HTERT RPE-1 (cell line): ENCODE data around the gene LRRN4.
"Not testable (repeated sequence)": the region's sequence is repeated elsewhere in the genome, so short reads cannot be mapped to it uniquely, and the experiment has no call there.

Experiments
- in situ Hi-C: fragments of 300-500 bp; cut with MboI; formaldehyde crosslinking; loops from 4 replicates; pipeline ENCODE4 v1.14.3; 2020; ENCODE audit warnings: low sequenced_read_pairs

LRRN4 gene

DNA sequence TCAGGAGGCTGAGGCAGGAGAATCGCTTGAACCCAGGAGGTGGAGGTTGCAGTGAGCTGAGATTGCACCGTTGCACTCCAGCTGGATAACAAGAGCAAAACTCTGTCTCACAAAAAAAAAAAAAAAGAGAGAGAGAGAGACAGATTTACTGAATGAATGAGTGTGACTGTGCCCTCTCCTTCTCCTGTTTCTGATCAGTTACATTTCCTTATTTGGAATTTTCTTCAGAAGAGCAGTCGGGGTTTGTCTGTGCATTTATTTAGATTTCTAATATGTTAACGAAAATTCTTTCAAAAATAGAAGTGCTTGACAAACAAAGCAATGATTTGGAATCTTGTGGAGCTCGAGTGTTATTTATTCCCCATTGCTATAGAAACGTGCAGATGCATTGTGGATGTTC, 6.4 kb upstream of the LRRN4 start:
- in situ Hi-C loops: no loop called here

DNA sequence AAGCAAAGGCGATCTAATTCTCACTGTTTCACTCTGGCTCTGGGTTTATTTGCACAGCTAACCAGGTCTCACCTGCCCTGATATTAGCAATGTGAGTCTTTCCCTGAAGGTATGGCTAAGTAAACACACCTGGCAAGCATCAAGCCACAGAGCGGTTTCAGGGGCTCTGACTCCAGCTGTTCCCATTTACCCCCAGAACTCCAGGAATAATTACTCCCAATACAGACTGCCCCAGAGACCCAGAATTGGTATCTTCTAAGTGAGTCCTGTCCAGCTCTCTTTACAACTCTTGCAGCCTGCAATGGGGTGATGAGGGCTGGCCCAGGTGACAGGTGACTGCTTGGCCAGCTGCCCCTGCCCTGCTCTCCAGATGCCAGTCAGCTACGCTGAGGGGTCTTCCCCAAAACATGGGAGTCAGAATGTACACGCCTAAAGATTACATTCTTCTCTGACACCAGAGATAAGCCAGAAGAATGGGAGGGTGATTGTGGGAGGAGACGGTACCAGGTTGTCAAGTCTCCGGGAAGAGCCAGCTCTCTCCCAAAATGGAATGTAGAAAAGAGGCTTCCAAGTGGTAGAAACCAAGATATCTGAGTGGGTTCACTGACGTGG, 4.9 kb upstream of the LRRN4 start:
- in situ Hi-C loops: no loop called here

DNA sequence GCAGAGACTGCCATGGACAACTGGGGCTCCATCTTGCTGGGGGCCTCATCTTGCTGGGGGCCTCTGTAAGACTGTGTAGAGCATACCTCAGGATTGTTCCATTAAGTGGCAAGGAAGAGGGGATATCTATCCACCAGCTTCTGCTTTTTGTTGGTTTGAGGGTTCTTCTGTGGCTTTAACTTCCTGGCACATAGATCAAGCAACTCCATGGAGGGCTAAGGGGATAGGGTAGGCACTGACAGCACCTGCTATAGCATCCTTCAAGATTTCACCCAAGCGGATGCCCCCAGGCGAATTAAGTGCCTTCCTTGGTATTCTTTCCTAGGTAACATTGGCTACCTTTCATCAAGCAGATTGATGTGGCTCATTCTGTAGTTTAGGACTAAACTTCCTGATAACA, 3.8 kb upstream of the LRRN4 start:
- in situ Hi-C loops: no loop called here

DNA sequence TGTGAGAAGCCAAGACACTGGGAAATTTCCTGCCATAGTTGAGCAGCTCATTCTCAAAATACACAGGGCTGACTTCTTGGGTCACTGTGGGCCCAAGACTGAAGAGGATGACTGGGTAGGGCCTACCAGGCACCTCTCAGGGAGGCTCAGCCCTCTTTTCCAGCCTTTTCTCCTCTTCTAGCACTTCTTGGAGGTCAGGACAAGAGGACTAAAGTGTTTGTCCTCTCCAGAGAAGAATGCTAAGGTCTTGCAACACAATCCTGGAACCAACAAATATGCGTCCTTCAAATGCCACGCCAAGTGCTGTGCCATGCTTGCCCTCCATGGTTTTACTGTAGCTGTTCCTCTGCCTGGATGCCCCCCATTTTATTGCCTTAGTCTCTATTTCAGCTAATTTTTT, 3.3 kb upstream of the LRRN4 start:
- in situ Hi-C loops: no loop called here

DNA sequence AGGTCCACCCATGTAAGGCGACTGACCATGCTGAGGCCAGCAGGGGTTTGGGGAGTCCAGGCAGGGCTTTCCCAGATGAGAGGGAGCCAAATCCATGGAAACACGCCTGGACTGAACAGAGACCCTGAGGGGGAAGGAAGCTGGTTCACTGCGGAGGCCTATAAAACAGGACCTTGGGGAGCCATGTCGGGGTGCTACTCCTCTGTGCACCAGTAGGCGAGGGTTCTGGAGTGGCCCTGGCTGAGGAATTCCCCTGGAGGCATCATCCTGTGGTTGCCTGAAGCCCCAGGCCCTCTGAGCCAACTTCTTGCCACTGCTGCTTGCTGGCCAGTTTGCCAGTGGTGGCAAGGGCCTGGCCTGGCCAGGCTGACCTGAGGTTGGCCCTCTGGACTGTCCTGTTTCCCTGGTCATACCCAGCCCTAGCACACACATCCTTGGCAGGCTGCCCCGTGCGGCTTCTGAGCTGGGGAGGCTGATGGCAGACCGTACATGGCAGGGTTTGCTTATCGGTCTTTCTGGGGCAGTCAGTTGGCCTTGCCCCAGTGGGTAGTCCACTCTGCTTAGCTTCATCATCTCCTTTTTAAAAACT, 2.2 kb upstream of the LRRN4 start:
- in situ Hi-C loops: no loop called here

DNA sequence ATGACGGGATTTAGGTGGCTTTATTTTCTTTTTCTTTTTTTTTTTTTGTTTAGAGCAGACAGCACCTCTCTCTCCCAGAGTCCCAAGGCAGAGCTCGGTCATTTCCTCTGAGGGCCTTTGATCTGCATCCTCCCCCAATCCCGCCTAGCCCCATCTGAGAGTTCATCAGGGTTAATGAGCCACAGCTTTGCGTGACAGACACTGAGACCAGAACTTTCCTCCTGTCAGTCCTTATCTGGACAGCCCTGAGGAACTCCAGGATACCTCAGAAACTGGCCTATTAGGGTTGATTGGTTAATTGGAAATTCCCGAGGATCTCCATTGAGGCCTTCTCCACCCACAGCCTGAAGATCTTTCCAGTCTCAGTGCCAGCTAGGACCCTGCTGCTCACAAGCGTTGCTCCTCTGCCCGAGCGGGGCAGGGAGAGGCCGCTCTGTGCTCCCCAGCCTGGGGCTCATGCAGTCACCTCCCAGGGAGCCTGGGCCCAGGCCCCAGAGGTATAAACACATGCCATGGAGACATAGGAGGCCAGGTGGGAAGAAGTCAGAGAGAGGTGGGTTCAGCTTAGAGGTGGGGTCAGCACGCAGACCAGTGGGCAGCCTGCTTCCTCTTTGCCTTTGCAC, 1.4 kb upstream of the LRRN4 start:
- in situ Hi-C loops: no loop called here

DNA sequence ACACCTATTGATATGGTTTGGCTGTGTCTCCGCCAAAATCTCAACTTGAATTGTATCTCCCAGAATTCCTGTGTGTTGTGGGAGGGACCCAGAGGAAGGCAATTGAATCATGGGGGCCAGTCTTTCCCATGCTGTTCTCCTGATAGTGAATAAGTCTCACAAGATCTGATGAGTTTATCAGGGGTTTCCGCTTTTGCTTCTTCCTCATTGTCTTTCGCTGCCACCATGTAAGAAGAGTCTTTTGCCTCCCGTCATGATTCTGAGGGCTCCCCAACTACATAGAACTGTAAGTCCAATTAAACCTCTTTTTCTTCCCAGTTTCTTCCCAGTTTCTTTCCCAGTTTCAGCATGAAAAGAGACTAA, 810 bp upstream of the LRRN4 start:
- in situ Hi-C loops: not testable (repeated sequence)

DNA sequence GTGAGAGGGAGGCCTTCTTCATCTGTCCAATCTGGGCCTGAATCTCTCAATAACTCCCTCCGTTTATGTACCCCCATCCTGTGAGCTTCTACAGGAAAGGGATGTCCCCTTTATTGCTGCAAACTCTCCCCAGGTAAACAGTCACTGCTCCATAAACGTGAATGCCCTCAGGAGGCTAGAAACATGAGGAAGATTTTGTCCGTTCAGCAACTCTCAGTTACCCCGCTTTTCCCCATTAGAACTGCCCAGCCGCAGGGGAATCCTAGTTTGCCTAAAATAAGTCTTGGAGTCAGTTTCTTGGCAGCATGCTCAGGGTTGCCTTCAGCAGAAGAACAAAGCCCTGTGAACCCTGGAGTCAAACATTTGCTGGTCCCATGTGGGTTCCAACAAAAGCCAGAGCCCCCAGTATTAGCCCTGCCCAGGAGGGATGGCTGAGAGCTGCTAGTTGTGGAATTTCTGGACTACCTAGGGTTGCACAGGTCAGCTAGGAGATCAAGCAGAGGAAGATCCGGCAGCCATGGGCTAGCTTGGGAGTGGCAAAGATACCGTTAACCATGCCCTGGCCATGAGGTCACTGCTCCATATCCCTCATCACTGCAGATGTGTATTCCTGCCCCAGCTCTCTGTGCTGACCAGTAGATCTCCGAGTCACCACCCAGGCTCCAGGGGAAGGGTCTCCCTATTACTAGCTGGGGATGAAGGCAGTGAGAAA, 640 bp downstream of the LRRN4 start:
- in situ Hi-C loops: no loop called here

DNA sequence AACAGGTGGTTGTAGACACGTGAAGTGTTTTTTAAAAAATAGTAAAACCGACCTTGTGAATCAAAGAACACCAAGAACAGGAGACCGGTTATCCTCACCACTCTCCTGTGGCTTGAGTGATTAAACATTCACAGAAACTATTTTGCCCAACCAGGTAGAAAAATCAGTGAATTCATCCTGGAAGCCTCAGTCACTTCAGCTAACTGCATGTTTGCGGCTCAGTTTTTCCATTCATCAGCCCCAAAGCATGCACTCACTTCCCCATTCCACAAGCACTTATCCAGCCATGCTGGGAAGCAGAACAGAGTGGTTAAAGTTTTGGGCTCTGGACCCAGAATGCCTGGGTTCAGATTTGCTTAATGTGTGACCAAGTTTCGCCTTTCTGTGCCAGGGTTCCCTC, 2.4 kb downstream of the LRRN4 start:
- in situ Hi-C loops: no loop called here

DNA sequence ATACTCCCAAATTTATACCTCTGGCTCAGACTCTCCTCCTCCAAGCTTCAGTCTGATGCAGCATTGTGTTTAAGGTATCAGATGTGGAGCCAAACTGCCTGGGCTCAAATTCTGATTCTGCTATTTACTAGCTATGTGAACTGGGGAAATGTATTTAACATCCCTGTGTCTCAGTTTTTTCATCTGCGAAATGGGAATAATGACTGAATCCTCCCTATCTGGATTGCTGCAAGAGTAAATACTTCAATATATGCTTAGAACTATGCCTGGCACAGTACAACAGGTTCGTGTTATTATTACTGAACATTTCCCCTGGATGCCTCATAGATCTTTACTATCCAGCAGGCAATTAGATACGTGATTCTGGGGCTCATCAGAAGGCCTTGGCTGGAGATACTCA, 5.5 kb downstream of the LRRN4 start:
- in situ Hi-C loops: no loop called here

DNA sequence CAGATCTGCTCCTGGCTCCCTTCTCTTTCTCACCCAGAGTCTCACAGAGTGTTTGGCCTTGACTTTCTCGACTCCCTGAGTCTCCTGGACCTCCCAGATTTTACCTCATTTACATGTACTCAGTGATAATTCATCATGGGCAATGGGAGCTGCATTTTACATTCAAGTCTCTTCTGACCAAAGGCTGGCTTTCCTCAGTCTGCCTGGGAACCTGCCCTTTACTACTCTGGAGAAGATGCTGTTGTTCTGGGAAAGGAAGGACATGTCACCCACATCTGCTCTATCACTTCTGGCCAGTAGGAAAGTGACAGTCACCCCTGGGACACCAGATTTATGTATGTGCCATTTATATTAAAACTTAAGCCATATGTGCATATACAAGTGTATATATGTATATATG, 7.4 kb downstream of the LRRN4 start:
- in situ Hi-C loops: no loop called here

DNA sequence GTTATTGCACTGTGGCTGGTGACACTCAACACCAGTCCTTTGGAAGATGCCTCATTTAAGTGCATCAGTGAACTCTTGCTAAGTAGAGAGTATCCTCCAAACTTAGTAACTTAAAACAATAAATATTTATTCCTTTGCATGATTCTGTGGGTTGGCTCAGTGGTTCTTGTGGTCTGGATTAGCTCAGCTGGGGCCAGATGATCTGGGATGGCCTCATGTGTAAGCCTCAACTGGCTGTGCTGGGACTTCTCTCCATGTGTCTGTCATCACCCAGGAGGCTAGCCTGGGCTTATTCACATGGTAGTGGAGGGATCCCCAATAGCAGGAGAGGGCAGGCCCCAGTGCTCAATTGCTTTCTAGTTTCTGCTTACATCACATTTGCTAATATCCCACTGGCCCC, 8.3 kb downstream of the LRRN4 start:
- in situ Hi-C loops: no loop called here

DNA sequence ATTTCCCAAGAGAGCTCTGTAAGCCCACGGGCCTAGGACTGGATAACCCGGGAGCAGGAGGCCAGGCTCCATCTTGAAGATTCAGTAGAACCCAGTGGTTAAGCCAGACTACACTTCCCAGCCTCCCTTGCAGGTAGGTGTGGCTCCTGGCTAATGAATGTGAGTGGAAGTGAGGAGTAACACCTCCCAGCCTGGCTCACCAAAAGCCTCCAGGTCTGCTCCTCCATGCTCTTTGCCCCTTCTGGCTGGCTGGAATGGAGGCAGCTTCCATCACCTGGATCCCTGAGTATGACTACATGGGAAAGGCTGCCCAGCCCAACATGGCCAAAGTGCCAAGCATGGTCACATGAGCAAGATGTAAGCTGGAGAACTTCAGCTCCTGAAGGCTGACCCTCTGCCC, 9.7 kb downstream of the LRRN4 start:
- in situ Hi-C loops: no loop called here

DNA sequence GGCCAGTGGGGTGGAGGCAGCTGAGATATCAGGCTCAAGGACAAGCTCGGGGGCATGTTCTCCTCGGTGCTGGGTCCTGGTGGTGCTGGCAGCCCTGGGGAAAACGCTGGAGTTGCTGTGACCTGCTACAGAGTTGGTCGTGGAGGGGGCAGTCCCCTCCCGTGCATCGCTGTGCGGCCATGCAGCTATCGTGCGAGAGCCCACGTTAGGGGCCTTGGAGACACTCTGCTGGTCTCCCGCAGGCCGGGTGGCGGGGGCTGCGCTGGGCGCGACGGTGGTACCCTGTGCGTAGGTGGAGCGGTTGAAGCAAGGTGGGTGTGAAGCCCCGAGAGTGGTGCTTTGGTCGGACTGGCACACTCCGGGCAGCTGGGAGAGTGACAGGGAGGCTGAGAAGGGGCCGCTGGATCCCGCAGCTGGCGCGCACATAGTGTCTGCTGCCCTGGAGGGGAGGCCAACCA, 12.0 kb downstream of the LRRN4 start:
- in situ Hi-C loops: no loop called here

DNA sequence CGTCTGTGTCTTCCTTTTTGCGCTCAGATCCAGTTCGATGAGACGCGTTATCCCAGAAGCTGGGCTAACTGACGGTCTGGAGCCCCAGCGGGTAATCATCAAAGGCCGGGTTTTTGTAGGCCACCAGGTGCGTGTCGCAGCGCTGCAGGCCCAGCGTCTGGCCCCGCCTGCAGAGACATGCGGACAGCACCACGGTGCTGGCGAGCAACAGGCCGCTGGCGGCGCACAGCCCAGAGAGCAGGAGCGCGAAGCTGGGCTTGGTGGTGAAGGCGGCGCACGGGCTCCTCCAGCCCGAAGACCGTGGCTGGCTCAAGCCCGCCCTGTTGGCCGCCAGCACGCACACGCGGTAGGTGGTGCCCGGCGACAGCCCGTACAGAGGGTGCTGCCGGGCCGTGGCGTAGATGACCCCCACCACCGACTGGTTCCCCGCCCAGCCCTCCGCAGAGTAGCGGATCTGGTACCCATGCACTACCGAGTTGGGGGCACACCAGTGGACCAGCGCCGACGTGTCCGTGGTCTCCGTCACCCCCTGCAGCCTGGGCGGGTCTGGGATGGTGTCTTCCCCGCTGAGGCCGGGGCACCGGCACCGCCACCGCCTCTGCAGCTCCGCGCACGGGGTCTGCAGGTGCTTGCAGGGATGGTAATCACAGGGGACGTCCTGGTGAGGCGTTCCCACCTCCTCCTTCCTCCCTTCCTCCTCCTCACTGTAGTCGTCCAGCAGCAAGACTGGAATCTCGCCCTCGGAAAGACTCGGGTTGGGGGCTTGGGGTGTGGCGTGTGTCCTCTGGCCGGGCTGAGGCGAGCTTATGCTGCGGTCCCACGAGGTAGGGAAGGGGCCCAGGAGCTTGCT, 12.7 kb downstream of the LRRN4 start:
- in situ Hi-C loops: no loop called here

DNA sequence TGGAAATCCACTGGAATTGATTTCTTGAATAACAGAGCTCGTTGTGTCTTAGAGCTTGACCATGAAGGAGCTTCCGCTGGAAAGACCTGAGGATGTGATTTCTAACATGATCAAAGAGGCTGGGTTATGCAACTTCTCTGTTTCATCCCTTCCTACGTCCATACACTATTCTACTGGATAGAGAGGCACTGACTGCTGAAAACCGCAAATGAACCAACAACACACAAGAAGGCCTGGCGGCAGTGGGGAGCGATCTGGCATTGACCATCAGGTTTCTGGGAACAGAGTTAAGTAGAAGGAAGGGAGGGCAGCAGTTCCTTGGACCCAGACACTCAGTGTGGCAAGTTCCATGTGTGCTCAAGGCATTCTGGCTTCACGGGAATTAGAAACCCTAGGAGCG, 13.3 kb downstream of the LRRN4 start:
- in situ Hi-C loops: no loop called here

DNA sequence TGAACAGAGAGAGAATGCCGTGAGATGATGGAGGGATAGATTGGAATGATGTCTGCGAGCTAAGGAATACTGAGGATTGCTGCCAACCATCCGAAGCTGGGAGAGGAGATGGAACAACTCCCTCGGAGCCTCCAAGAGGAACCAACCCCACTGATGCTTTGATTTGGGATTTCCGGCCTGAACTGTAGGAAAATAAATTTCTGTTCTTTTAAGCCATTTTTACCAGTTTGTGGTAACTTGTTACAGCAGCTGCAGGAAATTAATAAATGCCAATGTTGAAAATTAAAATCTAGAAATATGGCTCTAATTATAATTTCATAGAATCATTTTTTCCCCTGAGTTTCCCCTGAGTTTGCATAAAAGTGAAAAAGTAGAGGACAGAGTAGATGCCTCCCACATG, 14.1 kb downstream of the LRRN4 start:
- in situ Hi-C loops: no loop called here

DNA sequence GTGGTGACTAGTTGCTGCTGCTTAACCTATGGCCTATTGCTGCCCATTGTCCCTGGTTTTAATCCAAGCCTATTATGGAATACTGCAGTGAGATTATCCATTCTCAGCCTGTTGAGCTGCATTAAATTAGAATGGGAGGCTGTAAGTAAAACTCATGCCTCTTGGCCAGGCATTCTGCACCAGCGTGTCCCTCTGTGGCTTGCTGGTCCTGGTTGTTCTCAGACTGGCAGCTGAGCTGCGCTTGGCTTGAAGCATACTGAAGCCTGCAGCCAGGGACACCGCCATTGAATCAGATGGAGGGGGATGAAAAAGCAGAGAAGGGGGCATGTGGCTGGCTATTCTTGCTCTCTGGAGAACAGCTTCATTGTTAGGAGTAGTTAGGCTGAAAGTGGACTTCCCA, 15.6 kb downstream of the LRRN4 start:
- in situ Hi-C loops: no loop called here

DNA sequence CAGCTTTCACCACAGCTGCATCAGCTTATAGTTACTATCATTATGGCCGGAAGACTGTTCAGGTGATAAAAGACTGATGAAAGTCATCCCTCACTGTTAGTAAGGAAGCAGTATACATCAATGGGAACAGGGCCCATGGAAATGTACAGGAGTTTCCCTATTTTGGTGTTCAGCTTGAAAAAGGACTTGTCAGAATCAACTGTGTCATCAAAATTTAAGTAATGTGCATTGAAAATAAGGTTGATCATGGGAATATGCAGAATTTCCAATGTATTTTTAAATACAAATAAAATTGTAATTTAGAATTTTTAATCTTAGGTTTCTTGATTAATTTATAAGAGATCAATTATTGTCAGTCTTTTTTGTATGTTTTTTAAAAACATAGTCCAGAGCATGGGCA, 16.8 kb downstream of the LRRN4 start:
- in situ Hi-C loops: no loop called here

DNA sequence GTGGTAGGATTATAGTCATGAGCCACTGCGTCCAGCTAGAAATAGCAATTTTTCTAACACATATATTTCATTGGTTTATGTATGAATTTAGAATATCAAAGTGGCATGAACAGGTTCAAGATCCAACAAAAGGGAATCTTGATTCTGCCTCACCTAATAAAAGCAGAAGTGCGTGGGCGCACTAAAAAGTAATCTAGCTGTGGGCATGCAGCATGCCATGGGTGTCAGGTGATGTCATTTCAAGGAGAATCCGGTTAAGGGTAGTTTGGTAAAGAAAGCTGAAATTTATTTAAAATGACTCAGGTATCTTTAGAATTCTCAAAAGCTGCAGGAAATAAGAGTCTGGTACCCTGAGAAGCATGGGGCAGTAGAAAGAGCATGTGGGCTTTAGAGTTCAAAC, 17.6 kb downstream of the LRRN4 start:
- in situ Hi-C loops: no loop called here
